ENCODE results near the gene NUMA1. TPM values are rescaled to one million over a fixed set of nuclear protein-coding genes. Genes with fewer than 3 reads are reported as not detected.
A peak's percentile ranks its signal among the peaks of the same experiment; 100 is the strongest.

NUMA1 gene
- total RNA-seq, 4 donors from 2014 or later, result 142 to 237 (median 177) TPM

DNA sequence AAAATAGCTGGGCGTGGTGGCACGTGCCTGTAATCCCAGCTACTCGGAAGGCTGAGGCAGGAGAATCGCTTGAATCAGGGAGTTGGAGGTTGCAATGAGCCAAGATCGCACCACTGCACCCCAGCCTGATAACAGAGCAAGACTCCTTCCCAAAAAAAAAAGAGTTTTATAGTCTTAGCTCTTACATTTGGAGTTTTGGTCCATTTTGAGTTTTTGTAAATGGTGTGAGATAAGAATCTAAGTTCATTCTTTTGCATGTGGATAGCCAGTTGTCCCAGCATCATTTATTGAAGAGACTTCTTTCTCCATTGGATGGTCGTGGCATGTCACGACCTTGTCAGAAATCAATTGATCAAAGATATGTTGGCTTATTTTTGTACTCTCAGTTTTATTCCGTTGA, 116.9 kb downstream of the NUMA1 start:
- 90 to 91% methylated on average over 8 of the region's 8 CpGs for WGBS, 2 donors
- Histone ChIP-seq H3K27ac (no peak overlapping the region), H3K27me3 (no peaks in the 10 kb centered on the region), H3K36me3 (peaks cover 3 to 84% (median 4%) of the 10 kb centered on the region in 3 donors), H3K4me1 (peaks cover 0 to 7% (median 0%) of the 10 kb centered on the region in 3 donors), H3K9me3 (no peaks in the 10 kb centered on the region), H3K4me3 (no peak overlapping the region)
- TF ChIP-seq, protein P1, sequence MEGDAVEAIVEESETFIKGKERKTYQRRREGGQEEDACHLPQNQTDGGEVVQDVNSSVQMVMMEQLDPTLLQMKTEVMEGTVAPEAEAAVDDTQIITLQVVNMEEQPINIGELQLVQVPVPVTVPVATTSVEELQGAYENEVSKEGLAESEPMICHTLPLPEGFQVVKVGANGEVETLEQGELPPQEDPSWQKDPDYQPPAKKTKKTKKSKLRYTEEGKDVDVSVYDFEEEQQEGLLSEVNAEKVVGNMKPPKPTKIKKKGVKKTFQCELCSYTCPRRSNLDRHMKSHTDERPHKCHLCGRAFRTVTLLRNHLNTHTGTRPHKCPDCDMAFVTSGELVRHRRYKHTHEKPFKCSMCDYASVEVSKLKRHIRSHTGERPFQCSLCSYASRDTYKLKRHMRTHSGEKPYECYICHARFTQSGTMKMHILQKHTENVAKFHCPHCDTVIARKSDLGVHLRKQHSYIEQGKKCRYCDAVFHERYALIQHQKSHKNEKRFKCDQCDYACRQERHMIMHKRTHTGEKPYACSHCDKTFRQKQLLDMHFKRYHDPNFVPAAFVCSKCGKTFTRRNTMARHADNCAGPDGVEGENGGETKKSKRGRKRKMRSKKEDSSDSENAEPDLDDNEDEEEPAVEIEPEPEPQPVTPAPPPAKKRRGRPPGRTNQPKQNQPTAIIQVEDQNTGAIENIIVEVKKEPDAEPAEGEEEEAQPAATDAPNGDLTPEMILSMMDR (IDR thresholded peaks at IDR 0.05), result no peak
- no peak for TF ChIP-seq POLR2A (IDR thresholded peaks at IDR 0.05)
- intact Hi-C loops (cut with DNase I), result no loop called here
- DNase-seq, result no peak

DNA sequence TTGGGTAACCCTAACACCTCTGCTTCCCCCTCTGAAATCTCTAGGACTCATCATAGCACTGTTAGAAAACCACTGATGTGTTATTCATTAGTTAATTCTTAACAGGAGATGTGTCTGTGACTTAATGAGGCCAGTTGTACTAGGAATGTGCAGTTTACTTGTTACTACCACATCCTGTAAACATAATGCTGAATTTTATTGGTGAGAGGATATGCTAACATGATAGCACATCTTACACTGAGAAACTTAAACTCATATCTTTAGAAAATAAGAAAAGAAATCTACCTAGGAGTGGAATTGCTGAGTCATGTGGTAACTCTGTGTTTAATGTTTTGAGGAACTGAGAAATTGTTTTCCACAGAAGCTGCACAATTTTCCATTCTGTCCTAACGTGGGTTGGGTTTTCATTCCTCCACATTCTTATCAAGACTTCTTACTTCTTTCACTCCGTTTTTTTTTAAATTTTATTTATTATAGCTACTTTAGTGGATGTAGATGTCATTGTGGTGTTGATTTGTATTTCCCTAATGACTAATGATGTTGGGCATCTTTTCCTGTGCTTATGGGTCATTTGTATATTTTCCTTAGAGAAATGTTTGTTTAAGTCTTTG, 117.8 kb downstream of the NUMA1 start:
- Histone ChIP-seq H3K27me3 (no peaks in the 10 kb centered on the region), H3K4me1 (peaks cover 0 to 7% (median 0%) of the 10 kb centered on the region in 3 donors), H3K27ac (peak overlapping the region in 1 of 4 donors; percentile 36), H3K4me3 (no peak overlapping the region), H3K9me3 (no peaks in the 10 kb centered on the region), H3K36me3 (peaks cover 3 to 74% (median 4%) of the 10 kb centered on the region in 3 donors)
- no peak for TF ChIP-seq POLR2A (IDR thresholded peaks at IDR 0.05)
- TF ChIP-seq, protein P1 (IDR thresholded peaks at IDR 0.05), result no peak
- WGBS, 2 donors, result 25 to 50% methylated on average over 2 of the region's 2 CpGs
- no peak for DNase-seq
- intact Hi-C loops (cut with DNase I), result no loop called here

DNA sequence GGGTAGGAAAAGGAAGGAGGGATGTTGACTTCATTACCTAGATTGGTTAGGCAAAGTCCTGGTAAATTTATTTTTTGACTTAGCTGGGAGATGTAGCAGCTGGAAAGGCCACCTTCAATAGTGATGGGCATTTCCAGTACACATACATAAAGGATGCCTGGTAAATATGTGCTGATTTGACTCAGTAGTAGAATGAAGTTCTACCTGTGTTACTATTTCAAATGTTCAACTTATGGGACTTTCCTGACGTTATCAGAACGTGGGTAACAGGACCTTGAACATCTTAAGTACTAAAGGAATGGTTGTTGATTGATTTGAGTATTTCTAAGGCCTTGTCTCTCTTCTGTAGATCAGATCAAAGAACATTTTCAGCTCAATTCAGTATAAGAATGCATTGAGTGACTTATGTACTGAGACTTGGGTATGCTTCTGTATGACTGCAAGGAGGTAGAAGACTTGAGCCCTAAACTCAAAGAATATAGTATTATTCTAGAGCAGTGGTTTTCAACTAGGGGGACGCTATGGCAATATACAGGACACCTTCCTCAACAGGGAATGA, 124.4 kb downstream of the NUMA1 start:
- Histone ChIP-seq H3K9me3 (no peaks in the 10 kb centered on the region), H3K27ac (no peak overlapping the region), H3K36me3 (peaks cover 0 to 16% (median 4%) of the 10 kb centered on the region in 3 donors), H3K27me3 (no peaks in the 10 kb centered on the region), H3K4me1 (no peaks in the 10 kb centered on the region), H3K4me3 (no peak overlapping the region)
- no peak for TF ChIP-seq POLR2A (IDR thresholded peaks at IDR 0.05)
- TF ChIP-seq, protein P1 (IDR thresholded peaks at IDR 0.05), result no peak
- intact Hi-C loops (cut with DNase I), result no loop called here
- WGBS, 2 donors, result 53 to 73% methylated on average over 3 of the region's 3 CpGs
- DNase-seq, result no peak

Small RNAs within 50 kb of the gene (small RNA-seq; reads per million reads assigned to genes)
- gene MIR3165, result 0 to 0.18 (median 0) reads per million in 4 donors
- gene RNU6-72P, result 0 reads per million in 4 donors

Other genes starting within 250 kb of the NUMA1 start
- not detected for gene DEFB108B, start 247.3 kb downstream of the NUMA1 start, total RNA-seq
- gene DEFB131B, start 202.1 kb downstream of the NUMA1 start, total RNA-seq, result not detected
- 10 to 100 TPM in 1 of 4 donors, 1 to 10 TPM in 2, under 1 TPM in 1; 0.85 to 12.2 (median 4.9) TPM for gene XNDC1N, start 151.9 kb downstream of the NUMA1 start, total RNA-seq
- 10 to 100 TPM; 10.9 to 17.6 (median 16.3) TPM for gene RNF121, start 151.5 kb downstream of the NUMA1 start, total RNA-seq
- 1 to 10 TPM; 1.6 to 6.5 (median 4.8) TPM for gene IL18BP, start 81.6 kb downstream of the NUMA1 start, total RNA-seq
- 1 to 10 TPM; 2.1 to 4.2 (median 3.2) TPM for gene LRRC51, start 308 bp upstream of the NUMA1 start, total RNA-seq
- 10 to 100 TPM; 80.1 to 99.1 (median 97.7) TPM for gene LAMTOR1, start 22.8 kb upstream of the NUMA1 start, total RNA-seq
- gene TOMT, start 25.4 kb upstream of the NUMA1 start, total RNA-seq, result not detected
- gene ANAPC15, start 32.2 kb upstream of the NUMA1 start, total RNA-seq, result 10 to 100 TPM; 17.7 to 35.3 (median 23.5) TPM
- gene FOLR3, start 55.2 kb upstream of the NUMA1 start, total RNA-seq, result under 1 TPM in 1 of 4 donors, not detected in 3; 0.35 TPM
- 1 to 10 TPM in 2 of 4 donors, under 1 TPM in 1, not detected in 1; 0.38 to 7.6 (median 1.5) TPM for gene FOLR1, start 111.6 kb upstream of the NUMA1 start, total RNA-seq
- gene FOLR2, start 136.3 kb upstream of the NUMA1 start, total RNA-seq, result 10 to 100 TPM in 1 of 4 donors, 1 to 10 TPM in 2, not detected in 1; 1.7 to 41.6 (median 9.1) TPM
- 10 to 100 TPM; 22.4 to 61.2 (median 26.3) TPM for gene INPPL1, start 144.2 kb upstream of the NUMA1 start, total RNA-seq
- not detected for gene PHOX2A, start 163.6 kb upstream of the NUMA1 start, total RNA-seq